ENCODE data around the gene SUN3. TPM values are rescaled to one million over a fixed set of nuclear protein-coding genes. Genes with fewer than 3 reads are reported as not detected.
"Not testable (repeated sequence)": the region's sequence is repeated elsewhere in the genome, so short reads cannot be mapped to it uniquely, and the experiment has no call there.

The SUN3 gene
- total RNA-seq, 4 donors from 2014 or later: not detected

DNA sequence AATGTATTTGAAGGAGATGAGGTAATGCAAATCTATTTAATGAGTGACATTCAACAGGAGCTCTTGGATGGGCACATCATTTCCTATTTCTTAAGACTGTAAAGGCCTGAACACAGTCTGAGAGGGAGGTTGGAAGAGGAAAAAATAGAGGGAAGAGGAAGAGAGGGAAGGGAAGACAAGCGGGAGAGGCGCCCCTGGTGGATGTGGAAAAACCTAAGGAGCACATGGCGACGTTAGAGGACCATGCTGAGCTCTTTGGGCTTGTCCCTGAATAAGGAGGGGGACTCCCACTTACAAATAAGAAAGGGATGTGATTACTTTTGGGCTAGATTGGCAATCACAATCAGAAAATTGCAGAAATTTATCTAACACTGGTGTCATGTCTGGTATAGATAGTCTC, 19.6 kb downstream of the SUN3 start:
- in situ Hi-C loops (cut with MboI; ENCODE audit: low pct_ligation_motif_present in 1 of 4, low pct_unique_long_range_greater_than_20kb in 1 of 4, low sequenced_read_pairs in 3 of 4): no loop called here
- no peaks in the 10 kb centered on the region for H3K27me3 ChIP-seq

DNA sequence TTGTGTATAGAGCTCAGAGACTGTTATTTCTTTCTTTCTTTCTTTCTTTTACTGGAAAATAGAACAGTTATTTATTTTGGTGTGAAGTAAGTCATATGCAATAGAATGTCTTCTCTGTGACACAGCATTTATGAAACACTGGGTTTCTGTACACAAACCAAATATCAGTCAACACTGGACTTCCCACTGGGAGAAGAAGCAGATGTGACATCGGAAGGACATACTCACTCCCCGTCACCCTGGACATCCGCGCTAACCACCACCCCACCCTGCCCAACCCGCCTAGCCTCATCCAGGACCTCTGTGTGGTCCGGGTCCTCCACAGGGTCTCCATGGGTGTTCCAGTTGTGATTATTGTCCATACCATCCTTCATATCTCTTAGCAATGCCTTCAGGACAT, 22.0 kb downstream of the SUN3 start:
- Histone ChIP-seq H3K4me1 (no peaks in the 10 kb centered on the region), H3K27me3 (no peaks in the 10 kb centered on the region), H3K27ac (no peak overlapping the region), H3K4me3 (no peak overlapping the region), H3K9me3 (no peaks in the 10 kb centered on the region), H3K36me3 (no peaks in the 10 kb centered on the region)
- intact Hi-C loops (cut with DNase I; ENCODE audit: low total_unique reads) (loop anchor here (1.0 kb wide), 1 partner anchor 45 kb away; no protein-coding TSS in a partner anchor), in situ Hi-C loops (cut with MboI; ENCODE audit: low pct_ligation_motif_present in 1 of 4, low pct_unique_long_range_greater_than_20kb in 1 of 4, low sequenced_read_pairs in 3 of 4) (no loop called here)
- 75 to 100% methylated on average over 1 to 6 of the region's 6 CpGs for WGBS, 2 donors (ENCODE audit: low coverage in 1 of 2)
- TF ChIP-seq POLR2A (IDR thresholded peaks at IDR 0.05) (no peak), POLR2AphosphoS5 (IDR thresholded peaks at IDR 0.05) (no peak), EP300 (IDR thresholded peaks at IDR 0.05; ENCODE audit: low read depth) (no peak)
- TF ChIP-seq, protein P1, sequence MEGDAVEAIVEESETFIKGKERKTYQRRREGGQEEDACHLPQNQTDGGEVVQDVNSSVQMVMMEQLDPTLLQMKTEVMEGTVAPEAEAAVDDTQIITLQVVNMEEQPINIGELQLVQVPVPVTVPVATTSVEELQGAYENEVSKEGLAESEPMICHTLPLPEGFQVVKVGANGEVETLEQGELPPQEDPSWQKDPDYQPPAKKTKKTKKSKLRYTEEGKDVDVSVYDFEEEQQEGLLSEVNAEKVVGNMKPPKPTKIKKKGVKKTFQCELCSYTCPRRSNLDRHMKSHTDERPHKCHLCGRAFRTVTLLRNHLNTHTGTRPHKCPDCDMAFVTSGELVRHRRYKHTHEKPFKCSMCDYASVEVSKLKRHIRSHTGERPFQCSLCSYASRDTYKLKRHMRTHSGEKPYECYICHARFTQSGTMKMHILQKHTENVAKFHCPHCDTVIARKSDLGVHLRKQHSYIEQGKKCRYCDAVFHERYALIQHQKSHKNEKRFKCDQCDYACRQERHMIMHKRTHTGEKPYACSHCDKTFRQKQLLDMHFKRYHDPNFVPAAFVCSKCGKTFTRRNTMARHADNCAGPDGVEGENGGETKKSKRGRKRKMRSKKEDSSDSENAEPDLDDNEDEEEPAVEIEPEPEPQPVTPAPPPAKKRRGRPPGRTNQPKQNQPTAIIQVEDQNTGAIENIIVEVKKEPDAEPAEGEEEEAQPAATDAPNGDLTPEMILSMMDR (IDR thresholded peaks at IDR 0.05): no peak
- no peak for DNase-seq

More for the DNA sequence above, 19.6 kb downstream of the SUN3 start:
- TF ChIP-seq EP300 (IDR thresholded peaks at IDR 0.05; ENCODE audit: low read depth): no peak
- no peak for TF ChIP-seq POLR2A (IDR thresholded peaks at IDR 0.05)
- no peak for TF ChIP-seq POLR2AphosphoS5 (IDR thresholded peaks at IDR 0.05)
- TF ChIP-seq, protein P1 (IDR thresholded peaks at IDR 0.05): no peak
- H3K4me1 ChIP-seq: no peaks in the 10 kb centered on the region
- no peaks in the 10 kb centered on the region for H3K36me3 ChIP-seq
- no peak for DNase-seq
- 93% methylated on average over 4 of the region's 4 CpGs for WGBS, 2 donors (ENCODE audit: low coverage in 1 of 2)
- no peak overlapping the region for H3K4me3 ChIP-seq
- intact Hi-C loops (cut with DNase I; ENCODE audit: low total_unique reads): no loop called here
- H3K27ac ChIP-seq: no peak overlapping the region
- H3K9me3 ChIP-seq: no peaks in the 10 kb centered on the region

DNA sequence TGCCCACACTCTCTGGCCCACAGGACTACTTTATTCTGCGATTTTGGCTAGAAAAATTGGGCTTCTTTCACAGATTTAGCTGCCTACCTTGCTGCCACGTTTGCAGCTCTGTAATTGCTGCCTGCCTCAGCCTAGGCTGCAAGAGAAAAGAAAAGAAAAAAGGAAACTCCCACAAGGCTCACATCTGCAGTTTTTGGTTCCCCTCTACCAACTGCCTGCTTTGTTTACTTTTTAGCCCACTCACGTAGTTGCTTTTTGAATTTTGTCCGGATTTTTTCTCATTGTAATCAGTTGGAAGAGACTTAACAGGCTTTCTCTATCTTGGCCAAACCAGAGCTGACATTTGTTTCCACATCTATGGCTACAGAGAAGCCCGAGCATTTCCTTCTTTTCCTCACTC, 24.3 kb downstream of the SUN3 start:
- 35 to 58% methylated on average over 4 to 5 of the region's 5 CpGs for WGBS, 2 donors (ENCODE audit: low coverage in 1 of 2)
- in situ Hi-C loops (cut with MboI; ENCODE audit: low pct_ligation_motif_present in 1 of 4, low pct_unique_long_range_greater_than_20kb in 1 of 4, low sequenced_read_pairs in 3 of 4): no loop called here
- TF ChIP-seq POLR2AphosphoS5 (IDR thresholded peaks at IDR 0.05) (no peak), EP300 (IDR thresholded peaks at IDR 0.05; ENCODE audit: low read depth) (no peak), POLR2A (IDR thresholded peaks at IDR 0.05) (no peak)
- TF ChIP-seq, protein P1 (IDR thresholded peaks at IDR 0.05): no peak

DNA sequence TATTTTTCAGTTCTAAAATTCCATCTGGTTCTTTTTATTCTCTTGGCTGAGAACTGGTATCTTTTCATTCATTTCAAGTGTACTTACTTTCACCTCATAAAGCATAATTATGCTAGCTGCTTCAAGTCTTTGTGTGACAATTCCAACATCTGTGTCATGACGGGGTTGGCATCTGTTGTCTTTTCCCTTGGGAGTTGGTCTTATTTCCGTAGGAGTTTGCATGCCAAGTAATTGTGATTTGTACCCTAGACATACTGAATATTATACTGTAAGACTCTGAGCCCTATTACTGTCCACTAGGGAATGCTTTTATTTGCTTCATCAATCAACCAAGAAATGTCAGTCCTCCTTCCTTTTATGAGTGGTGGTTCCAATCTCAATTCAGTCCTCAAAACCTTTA, 24.9 kb downstream of the SUN3 start:
- H3K4me3 ChIP-seq: no peak overlapping the region
- in situ Hi-C loops (cut with MboI; ENCODE audit: low pct_ligation_motif_present in 1 of 4, low pct_unique_long_range_greater_than_20kb in 1 of 4, low sequenced_read_pairs in 3 of 4): no loop called here
- no peak overlapping the region for H3K27ac ChIP-seq
- H3K27me3 ChIP-seq: no peaks in the 10 kb centered on the region
- H3K4me1 ChIP-seq: no peaks in the 10 kb centered on the region
- DNase-seq: no peak
- intact Hi-C loops (cut with DNase I; ENCODE audit: low total_unique reads): no loop called here
- H3K9me3 ChIP-seq: no peaks in the 10 kb centered on the region
- TF ChIP-seq POLR2A (IDR thresholded peaks at IDR 0.05): no peak
- 55 to 69% methylated on average over 2 of the region's 2 CpGs for WGBS, 2 donors (ENCODE audit: low coverage in 1 of 2)
- no peaks in the 10 kb centered on the region for H3K36me3 ChIP-seq

More for the DNA sequence above, 24.3 kb downstream of the SUN3 start:
- Histone ChIP-seq H3K4me1 (no peaks in the 10 kb centered on the region), H3K27me3 (no peaks in the 10 kb centered on the region), H3K9me3 (no peaks in the 10 kb centered on the region), H3K4me3 (no peak overlapping the region), H3K27ac (no peak overlapping the region), H3K36me3 (no peaks in the 10 kb centered on the region)
- DNase-seq: no peak
- intact Hi-C loops (cut with DNase I; ENCODE audit: low total_unique reads): no loop called here

DNA sequence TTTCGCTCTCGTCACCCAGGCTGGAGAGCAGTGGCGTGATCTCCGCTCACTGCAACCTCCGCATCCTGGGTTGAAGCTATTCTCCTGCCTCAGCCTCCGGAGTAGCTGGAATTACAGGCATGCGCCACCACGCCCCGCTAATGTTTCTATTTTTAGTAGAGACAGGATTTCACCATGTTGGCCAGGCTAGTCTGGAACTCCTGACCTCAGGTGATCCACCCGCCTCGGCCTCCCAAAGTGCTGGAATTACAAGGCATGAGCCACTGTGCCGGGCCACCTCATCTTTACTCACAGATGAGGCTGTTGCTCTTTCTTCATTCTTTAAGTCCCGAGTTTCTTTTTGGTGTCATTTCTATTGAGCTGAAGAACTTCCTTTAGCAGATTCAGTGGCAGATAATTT, 28.7 kb downstream of the SUN3 start:
- H3K27ac ChIP-seq; H3K4me3 ChIP-seq; intact Hi-C loops (cut with DNase I; ENCODE audit: low total_unique reads); DNase-seq; H3K4me1 ChIP-seq; in situ Hi-C loops (cut with MboI; ENCODE audit: low pct_ligation_motif_present in 1 of 4, low pct_unique_long_range_greater_than_20kb in 1 of 4, low sequenced_read_pairs in 3 of 4); H3K9me3 ChIP-seq; H3K27me3 ChIP-seq; H3K36me3 ChIP-seq: not testable (repeated sequence)
- WGBS, 2 donors (ENCODE audit: low coverage in 1 of 2): 91 to 93% methylated on average over 7 to 13 of the region's 13 CpGs

Data from transverse colon (tissue), 4 donors.